GM18520 (cell line): ENCODE results near the gene CD9.
"Not testable (repeated sequence)": the region's sequence is repeated elsewhere in the genome, so short reads cannot be mapped to it uniquely, and the experiment has no call there.

Experiments
- ATAC-seq: cut with Tn5 transposase; IDR thresholded peaks from one replicate; pipeline ENCODE4 v1.9.1; 2021; ENCODE audit not compliant: unreplicated experiment

Gene CD9

GRCh38 chr12:6200256-6201212, at the start of gene CD9:
TSS of gene CD9 (plus strand) at chr12:6200400. CDS start at chr12:6200500, 100 bp downstream.
- no peak for ATAC-seq

DNA sequence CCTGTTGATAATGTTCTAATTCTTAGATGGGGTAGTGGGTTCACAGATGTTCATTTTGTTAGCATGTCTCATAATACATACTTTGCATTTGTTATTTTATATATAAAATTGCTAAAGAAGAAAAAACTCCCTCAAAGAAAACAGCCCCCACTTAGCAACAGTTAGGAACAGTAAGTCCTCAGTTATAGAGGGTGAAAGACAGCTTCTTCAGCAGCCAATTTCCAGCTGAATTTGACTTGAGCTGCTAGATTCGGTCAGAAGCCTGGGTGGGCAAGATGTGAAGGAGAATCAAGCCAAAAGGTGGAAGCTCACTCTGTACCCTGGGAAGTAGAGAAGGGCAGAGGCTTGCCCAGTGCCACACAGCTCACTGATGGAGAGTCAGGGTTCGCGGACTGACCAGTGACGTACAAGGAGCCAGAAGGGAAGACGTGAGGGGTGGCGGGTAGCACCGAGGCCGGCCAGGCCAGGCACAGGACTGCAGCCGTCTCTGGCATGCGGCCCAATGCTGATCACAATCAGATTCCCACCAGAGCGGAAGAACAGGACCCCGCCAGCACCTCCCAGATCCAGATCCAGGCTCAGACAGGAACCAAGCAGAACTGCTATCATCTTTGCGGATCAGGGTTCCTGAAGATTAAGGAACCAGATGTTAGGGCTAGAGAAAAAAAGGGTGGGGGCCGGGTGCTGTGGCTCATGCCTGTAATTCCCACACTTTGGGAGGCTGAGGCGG, 45.3 kb upstream of the CD9 start:
- no peak for ATAC-seq

GRCh38 chr12:6157482-6157881, 42.7 kb upstream of the CD9 start:
- no peak for ATAC-seq

- no peak for ATAC-seq
Observed at GRCh38 chr12:6158255-6158654, 41.9 kb upstream of the CD9 start.

DNA sequence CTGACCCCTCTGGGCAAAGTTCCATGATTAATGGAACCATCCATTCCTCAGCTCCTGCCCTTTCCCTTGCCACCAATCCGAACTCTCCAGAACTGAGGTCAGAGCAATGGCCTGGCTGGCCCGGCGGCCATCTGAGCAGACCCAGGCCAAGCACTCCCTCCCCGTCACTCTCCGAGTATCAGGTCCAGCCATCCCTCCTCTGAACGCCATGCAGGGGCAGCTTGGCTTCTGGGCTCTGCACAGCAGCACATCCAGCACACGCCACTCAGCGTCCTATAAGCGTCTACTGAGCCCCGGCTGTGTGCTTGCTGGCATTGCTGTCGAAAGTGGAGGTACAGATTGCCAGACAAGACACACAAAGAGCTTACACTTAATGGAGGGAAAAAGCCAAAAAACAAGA, 41.5 kb upstream of the CD9 start:
- no peak for ATAC-seq

DNA sequence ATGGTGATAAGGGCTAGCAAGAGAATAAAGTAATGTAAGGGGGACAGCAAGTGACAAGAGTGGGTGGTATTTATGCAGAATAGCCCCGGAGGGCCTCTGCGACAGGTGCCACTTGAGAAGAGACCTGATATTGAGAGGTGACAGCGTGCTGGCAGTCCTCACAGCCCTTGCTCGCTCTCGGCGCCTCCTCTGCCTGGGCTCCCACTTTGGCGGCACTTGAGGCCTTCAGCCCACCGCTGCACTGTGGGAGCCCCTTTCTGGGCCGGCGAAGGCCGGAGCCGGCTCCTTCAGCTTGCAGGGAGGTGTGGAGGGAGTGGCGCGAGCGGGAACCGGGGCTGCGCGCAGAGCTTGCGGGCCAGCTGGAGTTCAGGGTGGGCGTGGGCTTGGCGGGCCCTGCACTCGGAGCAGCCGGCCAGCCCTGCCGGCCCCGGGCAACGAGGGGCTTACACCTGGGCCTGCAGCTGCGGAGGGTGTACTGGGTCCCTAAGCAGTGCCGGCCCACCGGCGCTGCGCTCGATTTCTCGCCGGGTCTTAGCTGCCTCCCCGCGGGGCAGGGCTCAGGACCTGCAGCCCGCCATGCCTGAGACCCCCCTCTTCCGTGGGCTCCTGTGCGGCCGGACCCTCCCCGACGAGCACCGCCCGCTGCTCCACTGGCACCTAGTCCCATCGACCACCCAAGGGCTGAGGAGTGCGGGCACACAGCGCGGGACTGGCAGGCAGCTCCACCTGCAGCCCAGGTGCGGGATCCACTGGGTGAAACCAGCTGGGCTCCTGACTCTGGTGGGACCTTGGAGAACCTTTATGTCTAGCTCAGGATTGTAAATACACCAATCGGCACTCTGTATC, 40.8 kb upstream of the CD9 start:
- ATAC-seq = not testable (repeated sequence)

GRCh38 chr12:6160049-6160649, 40.1 kb upstream of the CD9 start:
- ATAC-seq = not testable (repeated sequence)

DNA sequence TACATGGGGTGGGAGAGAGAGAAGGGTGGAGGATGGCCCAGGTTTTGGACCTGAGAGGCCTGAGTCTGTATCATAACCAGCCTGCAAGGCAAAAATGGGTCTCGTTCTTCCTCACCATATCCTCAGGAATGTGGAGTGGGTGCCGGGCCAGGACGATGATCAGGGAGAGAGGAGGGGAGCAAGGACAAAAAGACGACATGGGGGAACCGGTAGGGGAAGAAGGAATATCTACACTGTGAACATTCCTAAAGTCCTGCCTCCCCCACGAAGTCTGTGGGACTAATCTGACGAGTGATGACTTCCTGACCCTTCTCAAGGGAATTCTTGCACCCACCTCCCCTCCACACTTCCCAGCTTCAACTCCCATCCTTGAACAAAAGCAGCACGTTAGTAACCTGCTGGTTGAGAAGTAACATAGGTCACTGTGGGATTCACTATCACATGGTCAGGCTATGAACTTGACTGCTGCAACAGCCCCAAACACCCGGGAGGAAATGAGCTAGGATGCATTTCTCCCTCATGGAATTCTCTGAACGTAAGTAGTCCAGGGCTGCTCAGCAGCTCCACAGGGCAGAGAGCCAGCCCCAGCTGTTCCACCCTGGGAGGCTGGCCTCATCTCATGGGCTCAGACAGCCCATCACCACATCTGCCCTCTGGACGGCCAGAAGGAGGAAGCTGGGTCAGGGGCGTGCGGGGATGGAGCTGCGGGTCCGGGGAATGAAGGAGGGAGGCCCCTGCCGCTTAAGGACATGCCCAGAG, 38.9 kb upstream of the CD9 start:
- ATAC-seq = no peak

DNA sequence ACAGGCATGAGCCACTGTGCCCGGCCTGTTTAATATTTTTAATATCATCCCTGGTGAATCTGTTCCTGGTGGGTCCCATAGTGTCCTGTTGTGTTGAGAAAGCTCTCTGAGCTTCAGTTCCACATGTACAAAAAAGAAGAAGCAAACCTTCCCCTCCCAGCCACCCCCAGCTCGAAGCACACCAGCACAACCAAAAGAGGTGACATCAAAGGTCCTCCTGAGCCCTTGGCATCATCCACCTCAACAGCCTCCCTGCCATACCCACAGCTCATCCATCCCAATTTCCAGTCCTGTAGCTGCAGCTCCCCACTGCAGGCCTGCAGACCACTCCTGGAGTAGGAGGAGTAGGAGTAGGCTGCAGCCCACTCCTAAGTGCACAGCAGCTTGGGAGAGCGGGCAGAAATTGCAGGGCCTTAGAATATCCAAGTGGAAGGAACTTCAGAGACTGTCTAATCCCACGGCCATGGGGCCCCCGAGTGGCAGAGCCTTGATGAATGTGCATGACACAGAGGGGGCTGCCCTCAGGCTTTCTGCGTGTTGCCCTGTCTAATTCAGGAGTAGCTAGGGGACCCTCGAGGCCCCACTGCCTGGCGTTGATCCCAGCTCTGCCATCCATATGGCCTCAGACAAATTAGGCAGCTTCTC, 36.7 kb upstream of the CD9 start:
- ATAC-seq = no peak

- ATAC-seq = no peak
Observed at GRCh38 chr12:6165395-6165794, 34.8 kb upstream of the CD9 start.

GRCh38 chr12:6166808-6167207, 33.4 kb upstream of the CD9 start:
- ATAC-seq = no peak

- ATAC-seq = peak; percentile 66
Observed at GRCh38 chr12:6167327-6168280, 32.6 kb upstream of the CD9 start.

GRCh38 chr12:6171409-6172015, 28.7 kb upstream of the CD9 start:
- ATAC-seq = no peak

- no peak for ATAC-seq
Observed at GRCh38 chr12:6172086-6172485, 28.1 kb upstream of the CD9 start.

DNA sequence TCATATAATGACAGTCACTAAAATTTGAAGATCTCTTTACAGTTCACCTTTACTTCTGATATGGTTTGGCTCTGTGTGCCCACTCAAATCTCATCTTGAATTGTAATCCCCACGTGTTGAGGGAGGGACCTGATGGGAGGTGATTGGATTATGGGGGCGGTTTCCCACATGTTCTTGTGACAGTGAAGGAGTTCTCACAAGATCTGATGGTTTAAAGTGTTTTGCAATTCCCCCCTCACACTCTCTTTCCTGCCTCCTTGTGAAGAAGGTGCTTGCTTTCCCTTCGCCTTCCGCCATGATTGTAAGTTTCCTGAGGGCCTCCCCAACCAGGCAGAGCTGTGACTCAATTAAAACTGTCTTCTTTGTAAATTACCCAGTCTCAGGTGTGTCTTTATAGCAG, 27.3 kb upstream of the CD9 start:
- no peak for ATAC-seq

GRCh38 chr12:6177642-6178358, 22.4 kb upstream of the CD9 start:
- ATAC-seq = no peak

GRCh38 chr12:6178981-6179761, 21.0 kb upstream of the CD9 start:
- no peak for ATAC-seq
